ENCODE measurements around the gene DSC2. TPM values are rescaled to one million over a fixed set of nuclear protein-coding genes. Genes with fewer than 3 reads are reported as not detected.
"Not testable (repeated sequence)": the region's sequence is repeated elsewhere in the genome, so short reads cannot be mapped to it uniquely, and the experiment has no call there.

DSC2 gene
- total RNA-seq (10 to 100 TPM; 20.1 to 24.5 (median 21.0) TPM), polyA plus RNA-seq (6.6 TPM)
- long read RNA-seq, donor 1, full-length matches to known transcripts = 17 of 49 reads
- long read RNA-seq, donor 1, partial matches to known transcripts = 28 of 49 reads
- long read RNA-seq, donor 1, other reads (novel, unspliced or antisense) = 4 of 49 reads
- long read RNA-seq, donor 2, full-length matches to known transcripts = 10 of 18 reads
- long read RNA-seq, donor 2, partial matches to known transcripts = 7 of 18 reads
- long read RNA-seq, donor 2, other reads (novel, unspliced or antisense) = 1 of 18 reads
- long read RNA-seq, donor 3, full-length matches to known transcripts = 20 of 53 reads
- long read RNA-seq, donor 3, partial matches to known transcripts = 27 of 53 reads
- long read RNA-seq, donor 3, other reads (novel, unspliced or antisense) = 6 of 53 reads
- long read RNA-seq, donor 4, full-length matches to known transcripts = 9 of 17 reads
- long read RNA-seq, donor 4, partial matches to known transcripts = 7 of 17 reads
- long read RNA-seq, donor 4, other reads (novel, unspliced or antisense) = 1 of 17 reads

- peak within 1 kb of the TSS; percentile 74 for H3K4me3 ChIP-seq (ENCODE audit: low read length)
- intact Hi-C loops (cut with DNase I) = no loop called here
- ATAC-seq = peak; percentile 59 to 66
- H3K27ac ChIP-seq (ENCODE audit: low read length) = peak within 1 kb of the TSS; percentile 94
- no peaks in the 10 kb centered on the region for H3K27me3 ChIP-seq (ENCODE audit: control insufficient read depth, insufficient read depth)
- no peaks in the 10 kb centered on the region for H3K9me3 ChIP-seq (ENCODE audit: control insufficient read depth, low read length)
- peaks cover 2% of the 10 kb centered on the region for H3K4me1 ChIP-seq (ENCODE audit: control insufficient read depth, insufficient read depth, low read length)
- WGBS = 8% methylated on average over 44 of the region's 44 CpGs
- DNase-seq = peak; percentile 30 to 74 (median 68)
Observed at GRCh38 chr18:31102025-31102684, at the start of gene DSC2. TSS of gene DSC2 (minus strand) at chr18:31102421. CDS start at chr18:31101971, 450 bp downstream.

- Histone ChIP-seq H3K4me3 (ENCODE audit: low read length) (no peak overlapping the region), H3K27me3 (ENCODE audit: control insufficient read depth, insufficient read depth) (no peaks in the 10 kb centered on the region), H3K4me1 (ENCODE audit: control insufficient read depth, insufficient read depth, low read length) (no peaks in the 10 kb centered on the region), H3K9me3 (ENCODE audit: control insufficient read depth, low read length) (no peaks in the 10 kb centered on the region), H3K27ac (ENCODE audit: low read length) (no peak overlapping the region)
- ATAC-seq (no peak), DNase-seq (no peak)
- intact Hi-C loops (cut with DNase I) = no loop called here
- 76% methylated on average over 3 of the region's 3 CpGs for WGBS
Observed at GRCh38 chr18:31149351-31149750, 47.1 kb upstream of the DSC2 start.

- no peaks in the 10 kb centered on the region for H3K27me3 ChIP-seq (ENCODE audit: control insufficient read depth, insufficient read depth)
- DNase-seq = no peak
- H3K27ac ChIP-seq (ENCODE audit: low read length) = no peak overlapping the region
- no peak for ATAC-seq
- intact Hi-C loops (cut with DNase I) = no loop called here
- no peaks in the 10 kb centered on the region for H3K4me1 ChIP-seq (ENCODE audit: control insufficient read depth, insufficient read depth, low read length)
- no peaks in the 10 kb centered on the region for H3K9me3 ChIP-seq (ENCODE audit: control insufficient read depth, low read length)
- H3K4me3 ChIP-seq (ENCODE audit: low read length) = no peak overlapping the region
- WGBS = 54% methylated on average over 3 of the region's 3 CpGs
Observed at GRCh38 chr18:31148600-31148999, 46.4 kb upstream of the DSC2 start.

- intact Hi-C loops (cut with DNase I) = no loop called here
- H3K4me3 ChIP-seq (ENCODE audit: low read length) = no peak overlapping the region
- no peaks in the 10 kb centered on the region for H3K27me3 ChIP-seq (ENCODE audit: control insufficient read depth, insufficient read depth)
- DNase-seq = no peak
- ATAC-seq = no peak
- H3K9me3 ChIP-seq (ENCODE audit: control insufficient read depth, low read length) = no peaks in the 10 kb centered on the region
- no peaks in the 10 kb centered on the region for H3K4me1 ChIP-seq (ENCODE audit: control insufficient read depth, insufficient read depth, low read length)
- no peak overlapping the region for H3K27ac ChIP-seq (ENCODE audit: low read length)
Observed at GRCh38 chr18:31146809-31147208, 44.6 kb upstream of the DSC2 start.

GRCh38 chr18:31143025-31143424, 40.8 kb upstream of the DSC2 start:
- intact Hi-C loops (cut with DNase I) = no loop called here
- Histone ChIP-seq H3K4me3 (ENCODE audit: low read length) (no peak overlapping the region), H3K27me3 (ENCODE audit: control insufficient read depth, insufficient read depth) (no peaks in the 10 kb centered on the region), H3K4me1 (ENCODE audit: control insufficient read depth, insufficient read depth, low read length) (no peaks in the 10 kb centered on the region), H3K27ac (ENCODE audit: low read length) (no peak overlapping the region), H3K9me3 (ENCODE audit: control insufficient read depth, low read length) (no peaks in the 10 kb centered on the region)
- WGBS = 86% methylated on average over 3 of the region's 3 CpGs
- DNase-seq (no peak), ATAC-seq (no peak)

- H3K4me3 ChIP-seq (ENCODE audit: low read length) = no peak overlapping the region
- no peaks in the 10 kb centered on the region for H3K27me3 ChIP-seq (ENCODE audit: control insufficient read depth, insufficient read depth)
- no peak overlapping the region for H3K27ac ChIP-seq (ENCODE audit: low read length)
- no peaks in the 10 kb centered on the region for H3K4me1 ChIP-seq (ENCODE audit: control insufficient read depth, insufficient read depth, low read length)
- no peak for DNase-seq
- ATAC-seq = no peak
- WGBS = 68% methylated on average over 1 of the region's 1 CpG
- H3K9me3 ChIP-seq (ENCODE audit: control insufficient read depth, low read length) = no peaks in the 10 kb centered on the region
- intact Hi-C loops (cut with DNase I) = no loop called here
Observed at GRCh38 chr18:31138709-31139108, 36.5 kb upstream of the DSC2 start.

- Histone ChIP-seq H3K27me3 (ENCODE audit: control insufficient read depth, insufficient read depth) (no peaks in the 10 kb centered on the region), H3K9me3 (ENCODE audit: control insufficient read depth, low read length) (no peaks in the 10 kb centered on the region), H3K27ac (ENCODE audit: low read length) (no peak overlapping the region), H3K4me3 (ENCODE audit: low read length) (no peak overlapping the region), H3K4me1 (ENCODE audit: control insufficient read depth, insufficient read depth, low read length) (no peaks in the 10 kb centered on the region)
- WGBS = 63% methylated on average over 4 of the region's 4 CpGs
- ATAC-seq (no peak), DNase-seq (no peak)
- intact Hi-C loops (cut with DNase I) = no loop called here
Observed at GRCh38 chr18:31134988-31135529, 32.8 kb upstream of the DSC2 start.

- Histone ChIP-seq H3K27me3 (ENCODE audit: control insufficient read depth, insufficient read depth) (no peaks in the 10 kb centered on the region), H3K4me3 (ENCODE audit: low read length) (no peak overlapping the region), H3K9me3 (ENCODE audit: control insufficient read depth, low read length) (no peaks in the 10 kb centered on the region), H3K27ac (ENCODE audit: low read length) (no peak overlapping the region), H3K4me1 (ENCODE audit: control insufficient read depth, insufficient read depth, low read length) (no peaks in the 10 kb centered on the region)
- ATAC-seq = no peak
- intact Hi-C loops (cut with DNase I) = no loop called here
- DNase-seq = no peak
- WGBS = 76% methylated on average over 1 of the region's 1 CpG
Observed at GRCh38 chr18:31129398-31130115, 27.3 kb upstream of the DSC2 start.

GRCh38 chr18:31125878-31126277, 23.7 kb upstream of the DSC2 start:
- no peaks in the 10 kb centered on the region for H3K4me1 ChIP-seq (ENCODE audit: control insufficient read depth, insufficient read depth, low read length)
- H3K27ac ChIP-seq (ENCODE audit: low read length) = no peak overlapping the region
- H3K9me3 ChIP-seq (ENCODE audit: control insufficient read depth, low read length) = no peaks in the 10 kb centered on the region
- ATAC-seq (no peak), DNase-seq (no peak)
- 89% methylated on average over 1 of the region's 1 CpG for WGBS
- no peak overlapping the region for H3K4me3 ChIP-seq (ENCODE audit: low read length)
- intact Hi-C loops (cut with DNase I) = no loop called here
- no peaks in the 10 kb centered on the region for H3K27me3 ChIP-seq (ENCODE audit: control insufficient read depth, insufficient read depth)

- intact Hi-C loops (cut with DNase I); H3K9me3 ChIP-seq (ENCODE audit: control insufficient read depth, low read length); H3K27ac ChIP-seq (ENCODE audit: low read length); DNase-seq; H3K27me3 ChIP-seq (ENCODE audit: control insufficient read depth, insufficient read depth); ATAC-seq; H3K4me1 ChIP-seq (ENCODE audit: control insufficient read depth, insufficient read depth, low read length); H3K4me3 ChIP-seq (ENCODE audit: low read length): not testable (repeated sequence)
- WGBS = 93% methylated on average over 2 of the region's 2 CpGs
Observed at GRCh38 chr18:31123125-31123524, 20.9 kb upstream of the DSC2 start.

- no peak for DNase-seq
- no peak for ATAC-seq
- 68% methylated on average over 2 of the region's 2 CpGs for WGBS
- no peaks in the 10 kb centered on the region for H3K9me3 ChIP-seq (ENCODE audit: control insufficient read depth, low read length)
- H3K4me1 ChIP-seq (ENCODE audit: control insufficient read depth, insufficient read depth, low read length) = no peaks in the 10 kb centered on the region
- H3K27ac ChIP-seq (ENCODE audit: low read length) = no peak overlapping the region
- intact Hi-C loops (cut with DNase I) = no loop called here
- H3K27me3 ChIP-seq (ENCODE audit: control insufficient read depth, insufficient read depth) = no peaks in the 10 kb centered on the region
- H3K4me3 ChIP-seq (ENCODE audit: low read length) = no peak overlapping the region
Observed at GRCh38 chr18:31120594-31120993, 18.4 kb upstream of the DSC2 start.
